Astrocyte (in vitro differentiated cells and primary cell): Measurements from ENCODE around the gene BRD7. TPM values are rescaled to one million over a fixed set of nuclear protein-coding genes. Genes with fewer than 3 reads are reported as not detected.
A peak's percentile ranks its signal among the peaks of the same experiment; 100 is the strongest.

ENCODE experiments used
- DNase-seq: peaks from one replicate; pipeline ENCODE4 v3.0.0-alpha.2; 2010; ENCODE audit warnings: low read depth
- FAIRE-seq: peaks from 2 replicates; lab custom pipeline; 2011; peaks lifted over from hg19 to GRCh38; lab: Jason Lieb, UNC
- H2AFZ ChIP-seq: 2 replicates; pipeline ENCODE4 v1.6.0; 2012; ENCODE audit warnings: low read depth, low read length, inconsistent platforms
- H3K27ac ChIP-seq: 2 replicates; pipeline ENCODE4 v1.5.1; 2011; ENCODE audit warnings: low read depth, low read length, inconsistent platforms
- H3K27me3 ChIP-seq: 2 replicates; pipeline ENCODE4 v1.6.0; 2011; ENCODE audit warnings: low read length, inconsistent platforms; ENCODE audit not compliant: insufficient read depth
- H3K36me3 ChIP-seq: 2 replicates; pipeline ENCODE4 v1.5.1; 2011; ENCODE audit warnings: low read length, inconsistent platforms; ENCODE audit not compliant: insufficient read depth
- H3K4me1 ChIP-seq: 2 replicates; pipeline ENCODE4 v1.5.1; 2011; ENCODE audit warnings: low read length, inconsistent platforms; ENCODE audit not compliant: insufficient read depth
- H3K4me2 ChIP-seq: 2 replicates; pipeline ENCODE4 v1.6.0; 2012; ENCODE audit warnings: low read length, inconsistent platforms
- H3K4me3 ChIP-seq: 2 replicates; pipeline ENCODE4 v1.5.1; 2011; ENCODE audit warnings: low read depth, mild to moderate bottlenecking, low read length, inconsistent platforms; ENCODE audit not compliant: insufficient read depth
- H3K79me2 ChIP-seq: 2 replicates; pipeline ENCODE4 v1.6.0; 2012; ENCODE audit warnings: mild to moderate bottlenecking, low read length, inconsistent platforms; ENCODE audit not compliant: insufficient read depth
- H3K9ac ChIP-seq: 2 replicates; pipeline ENCODE4 v1.6.0; 2012; ENCODE audit warnings: mild to moderate bottlenecking, low read length, inconsistent platforms
- H3K9me3 ChIP-seq: 2 replicates; pipeline ENCODE4 v1.5.1; 2012; ENCODE audit warnings: low read depth, mild to moderate bottlenecking, low read length, inconsistent platforms; ENCODE audit not compliant: insufficient read depth
- H4K20me1 ChIP-seq: 2 replicates; pipeline ENCODE4 v1.6.0; 2012; ENCODE audit warnings: low read length, inconsistent platforms; ENCODE audit not compliant: insufficient read depth
- H3K27ac Mint-ChIP-seq: one replicate; pipeline ENCODE4 v1.8.0; 2021; ENCODE audit warnings: mild to moderate bottlenecking, mixed read lengths; ENCODE audit not compliant: unreplicated experiment
- H3K27me3 Mint-ChIP-seq: one replicate; pipeline ENCODE4 v1.8.0; 2021; ENCODE audit warnings: low read depth, mixed read lengths; ENCODE audit not compliant: unreplicated experiment
- H3K36me3 Mint-ChIP-seq: one replicate; pipeline ENCODE4 v1.8.0; 2021; ENCODE audit warnings: low read depth, mixed read lengths; ENCODE audit not compliant: unreplicated experiment
- H3K4me1 Mint-ChIP-seq: one replicate; pipeline ENCODE4 v1.8.0; 2021; ENCODE audit warnings: low read depth, mixed read lengths; ENCODE audit not compliant: unreplicated experiment
- H3K4me3 Mint-ChIP-seq: one replicate; pipeline ENCODE4 v1.8.0; 2021; ENCODE audit warnings: mild to moderate bottlenecking, moderate library complexity, mixed read lengths; ENCODE audit not compliant: unreplicated experiment
- H3K9me3 Mint-ChIP-seq: one replicate; pipeline ENCODE4 v1.8.0; 2021; ENCODE audit warnings: mild to moderate bottlenecking, mixed read lengths; ENCODE audit not compliant: unreplicated experiment
- EZH2 ChIP-seq: IDR thresholded peaks from 2 replicates; pipeline ENCODE4 v1.6.1; 2012; ENCODE audit warnings: mild to moderate bottlenecking, low read length, inconsistent platforms; ENCODE audit not compliant: insufficient read depth
- total RNA-seq: library from RNA; stranded (reverse); gene quantifications from 2 replicates; pipeline ENCODE4 v1.2.1, GENCODE V29; 2021
- TF ChIP-seq, protein P1 (sequence below): IDR thresholded peaks from 2 replicates; pipeline ENCODE4 v1.5.1; 2011; ENCODE audit warnings: low read depth, mild to moderate bottlenecking, inconsistent platforms, low read length, moderate library complexity; ENCODE audit not compliant: insufficient read depth

Gene BRD7
- total RNA-seq, 1 donor from 2014 or later = 58.5 TPM

DNA sequence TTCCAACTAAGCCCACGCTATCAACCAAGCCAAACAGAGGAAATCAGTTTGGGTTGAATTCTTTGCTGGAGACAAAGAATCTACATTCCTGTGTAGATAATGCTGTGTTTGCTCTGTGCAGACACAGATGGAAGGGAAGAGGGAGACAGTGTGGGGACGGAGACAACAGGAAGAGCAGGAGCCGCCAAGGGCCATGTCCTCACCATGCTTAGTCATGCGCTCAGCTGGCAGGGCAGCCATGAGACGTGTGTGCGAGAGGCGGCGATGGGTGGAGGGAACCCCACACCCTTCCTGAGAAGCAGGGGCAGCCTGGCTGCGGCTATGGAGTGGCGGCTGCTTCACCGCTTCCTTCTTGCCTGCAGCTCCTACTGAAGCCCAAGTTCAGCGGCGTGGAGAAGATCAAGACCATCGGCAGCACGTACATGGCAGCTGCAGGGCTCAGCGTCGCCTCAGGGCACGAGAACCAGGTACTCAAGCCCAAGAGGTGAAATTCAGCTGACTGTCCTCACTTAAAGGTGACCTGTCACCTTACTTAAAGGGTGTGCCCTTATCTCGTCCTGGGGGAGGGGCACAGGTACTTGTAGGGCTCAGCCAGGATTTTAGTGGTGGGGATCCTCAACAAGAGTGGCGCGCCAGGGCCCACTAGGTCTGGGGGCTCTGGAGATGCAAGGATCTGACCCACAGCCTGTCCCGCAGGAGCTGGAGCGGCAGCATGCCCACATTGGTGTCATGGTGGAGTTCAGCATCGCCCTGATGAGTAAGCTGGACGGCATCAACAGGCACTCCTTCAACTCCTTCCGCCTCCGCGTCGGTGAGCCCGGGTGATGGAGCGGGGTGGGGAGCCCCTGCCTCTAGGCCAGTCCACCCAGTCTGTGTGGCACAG, 55.0 kb downstream of the BRD7 start:
- Histone ChIP-seq H4K20me1 (peaks cover 9% of the 10 kb centered on the region), H3K79me2 (no peaks in the 10 kb centered on the region), H3K4me1 (peaks cover 16% of the 10 kb centered on the region), H3K27ac (peak overlapping the region; percentile 33), H3K4me3 (no peak overlapping the region), H3K4me2 (peak overlapping the region; percentile 31), H3K27me3 (no peaks in the 10 kb centered on the region), H3K36me3 (peaks cover 33% of the 10 kb centered on the region), H3K9ac (peak overlapping the region; percentile 11), H3K9me3 (no peaks in the 10 kb centered on the region), H2AFZ (no peak overlapping the region)
- peak; percentile 61 for DNase-seq
- TF ChIP-seq, protein P1, sequence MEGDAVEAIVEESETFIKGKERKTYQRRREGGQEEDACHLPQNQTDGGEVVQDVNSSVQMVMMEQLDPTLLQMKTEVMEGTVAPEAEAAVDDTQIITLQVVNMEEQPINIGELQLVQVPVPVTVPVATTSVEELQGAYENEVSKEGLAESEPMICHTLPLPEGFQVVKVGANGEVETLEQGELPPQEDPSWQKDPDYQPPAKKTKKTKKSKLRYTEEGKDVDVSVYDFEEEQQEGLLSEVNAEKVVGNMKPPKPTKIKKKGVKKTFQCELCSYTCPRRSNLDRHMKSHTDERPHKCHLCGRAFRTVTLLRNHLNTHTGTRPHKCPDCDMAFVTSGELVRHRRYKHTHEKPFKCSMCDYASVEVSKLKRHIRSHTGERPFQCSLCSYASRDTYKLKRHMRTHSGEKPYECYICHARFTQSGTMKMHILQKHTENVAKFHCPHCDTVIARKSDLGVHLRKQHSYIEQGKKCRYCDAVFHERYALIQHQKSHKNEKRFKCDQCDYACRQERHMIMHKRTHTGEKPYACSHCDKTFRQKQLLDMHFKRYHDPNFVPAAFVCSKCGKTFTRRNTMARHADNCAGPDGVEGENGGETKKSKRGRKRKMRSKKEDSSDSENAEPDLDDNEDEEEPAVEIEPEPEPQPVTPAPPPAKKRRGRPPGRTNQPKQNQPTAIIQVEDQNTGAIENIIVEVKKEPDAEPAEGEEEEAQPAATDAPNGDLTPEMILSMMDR = no peak
- TF ChIP-seq EZH2 = no peak
- peak overlapping the region; percentile 36 for H3K27ac Mint-ChIP-seq
- H3K4me3 Mint-ChIP-seq = no peak overlapping the region
- H3K36me3 Mint-ChIP-seq = peaks cover 15% of the 10 kb centered on the region
- H3K9me3 Mint-ChIP-seq = no peaks in the 10 kb centered on the region
- no peaks in the 10 kb centered on the region for H3K27me3 Mint-ChIP-seq
- FAIRE-seq = peak; percentile 32
- peaks cover 37% of the 10 kb centered on the region for H3K4me1 Mint-ChIP-seq

DNA sequence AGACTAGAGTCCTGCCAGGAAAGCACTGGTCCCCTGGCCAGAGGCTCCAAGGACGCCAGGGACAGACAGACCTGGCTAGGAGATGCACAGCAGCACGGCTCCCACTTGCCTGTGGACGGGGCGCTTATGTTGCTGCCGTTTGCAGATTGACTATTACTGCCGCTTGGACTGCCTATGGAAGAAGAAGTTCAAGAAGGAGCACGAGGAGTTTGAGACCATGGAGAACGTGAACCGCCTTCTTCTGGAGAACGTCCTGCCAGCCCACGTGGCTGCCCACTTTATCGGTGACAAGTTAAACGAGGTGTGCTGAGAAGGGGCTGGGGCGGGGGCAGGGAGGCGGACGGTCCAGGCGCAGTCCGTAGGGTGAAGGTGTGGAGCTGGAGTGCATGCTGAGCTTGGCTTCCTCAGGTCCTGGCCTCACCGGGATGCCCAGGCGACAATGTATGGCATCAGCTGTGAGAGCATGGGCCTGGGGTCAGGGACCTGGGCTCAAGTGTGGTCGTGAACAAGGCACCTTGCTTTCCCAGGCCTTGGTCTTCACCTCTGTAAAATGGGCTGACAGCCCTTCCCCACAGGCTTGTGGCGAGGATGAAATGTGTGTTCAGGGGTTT, 56.8 kb downstream of the BRD7 start:
- no peak for TF ChIP-seq EZH2
- TF ChIP-seq, protein P1 = no peak
- H3K27ac ChIP-seq = no peak overlapping the region
- FAIRE-seq (no peak), DNase-seq (no peak)
- H3K36me3 ChIP-seq = peaks cover 16% of the 10 kb centered on the region
- no peak overlapping the region for H3K4me3 ChIP-seq
- Mint-ChIP-seq H3K9me3 (no peaks in the 10 kb centered on the region), H3K4me3 (no peak overlapping the region), H3K27ac (no peak overlapping the region), H3K4me1 (peaks cover 39% of the 10 kb centered on the region), H3K27me3 (no peaks in the 10 kb centered on the region), H3K36me3 (peaks cover 17% of the 10 kb centered on the region)
- H2AFZ ChIP-seq = no peak overlapping the region
- H3K27me3 ChIP-seq = no peaks in the 10 kb centered on the region
- H3K79me2 ChIP-seq = no peaks in the 10 kb centered on the region
- no peaks in the 10 kb centered on the region for H3K9me3 ChIP-seq
- H3K9ac ChIP-seq = no peak overlapping the region
- no peak overlapping the region for H3K4me2 ChIP-seq
- peaks cover 6% of the 10 kb centered on the region for H4K20me1 ChIP-seq
- peaks cover 16% of the 10 kb centered on the region for H3K4me1 ChIP-seq

DNA sequence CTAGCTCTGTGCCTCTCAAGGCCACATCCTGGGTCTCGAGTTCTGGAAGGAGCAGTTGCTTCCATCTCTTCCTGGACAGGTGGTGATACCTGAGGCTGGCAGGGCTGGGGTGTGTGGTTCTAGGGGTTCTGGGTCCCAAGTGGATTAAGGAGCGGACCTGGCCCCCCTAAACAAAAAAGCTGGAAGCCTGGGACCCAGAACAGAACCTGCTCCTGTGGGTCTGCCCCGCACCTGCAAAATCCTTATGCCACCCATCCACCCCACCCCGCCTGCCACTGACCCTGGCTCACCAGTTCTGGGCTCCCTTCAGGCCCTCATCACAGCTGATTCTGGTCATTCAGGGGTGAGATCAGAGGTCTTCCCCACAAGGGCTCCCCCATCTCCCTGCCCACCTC, 57.7 kb downstream of the BRD7 start:
- Histone ChIP-seq H3K9ac (no peak overlapping the region), H3K79me2 (no peaks in the 10 kb centered on the region), H3K4me1 (peaks cover 14% of the 10 kb centered on the region), H3K9me3 (no peaks in the 10 kb centered on the region), H3K27ac (no peak overlapping the region), H2AFZ (no peak overlapping the region), H3K27me3 (no peaks in the 10 kb centered on the region), H4K20me1 (no peaks in the 10 kb centered on the region), H3K36me3 (peaks cover 9% of the 10 kb centered on the region), H3K4me2 (no peak overlapping the region), H3K4me3 (no peak overlapping the region)
- Mint-ChIP-seq H3K27me3 (no peaks in the 10 kb centered on the region), H3K27ac (no peak overlapping the region), H3K36me3 (peaks cover 16% of the 10 kb centered on the region), H3K9me3 (no peaks in the 10 kb centered on the region), H3K4me3 (no peak overlapping the region), H3K4me1 (peaks cover 32% of the 10 kb centered on the region)
- FAIRE-seq = no peak
- TF ChIP-seq EZH2 = no peak
- TF ChIP-seq, protein P1 = no peak
- no peak for DNase-seq
